Measurements from ENCODE around the gene NFKBIE. TPM values are rescaled to one million over a fixed set of nuclear protein-coding genes. Genes with fewer than 3 reads are reported as not detected.
"Not testable (repeated sequence)": the region's sequence is repeated elsewhere in the genome, so short reads cannot be mapped to it uniquely, and the experiment has no call there.

Gene NFKBIE
- polyA plus RNA-seq, 1 donor from 2014 or later, result 16.8 TPM

DNA sequence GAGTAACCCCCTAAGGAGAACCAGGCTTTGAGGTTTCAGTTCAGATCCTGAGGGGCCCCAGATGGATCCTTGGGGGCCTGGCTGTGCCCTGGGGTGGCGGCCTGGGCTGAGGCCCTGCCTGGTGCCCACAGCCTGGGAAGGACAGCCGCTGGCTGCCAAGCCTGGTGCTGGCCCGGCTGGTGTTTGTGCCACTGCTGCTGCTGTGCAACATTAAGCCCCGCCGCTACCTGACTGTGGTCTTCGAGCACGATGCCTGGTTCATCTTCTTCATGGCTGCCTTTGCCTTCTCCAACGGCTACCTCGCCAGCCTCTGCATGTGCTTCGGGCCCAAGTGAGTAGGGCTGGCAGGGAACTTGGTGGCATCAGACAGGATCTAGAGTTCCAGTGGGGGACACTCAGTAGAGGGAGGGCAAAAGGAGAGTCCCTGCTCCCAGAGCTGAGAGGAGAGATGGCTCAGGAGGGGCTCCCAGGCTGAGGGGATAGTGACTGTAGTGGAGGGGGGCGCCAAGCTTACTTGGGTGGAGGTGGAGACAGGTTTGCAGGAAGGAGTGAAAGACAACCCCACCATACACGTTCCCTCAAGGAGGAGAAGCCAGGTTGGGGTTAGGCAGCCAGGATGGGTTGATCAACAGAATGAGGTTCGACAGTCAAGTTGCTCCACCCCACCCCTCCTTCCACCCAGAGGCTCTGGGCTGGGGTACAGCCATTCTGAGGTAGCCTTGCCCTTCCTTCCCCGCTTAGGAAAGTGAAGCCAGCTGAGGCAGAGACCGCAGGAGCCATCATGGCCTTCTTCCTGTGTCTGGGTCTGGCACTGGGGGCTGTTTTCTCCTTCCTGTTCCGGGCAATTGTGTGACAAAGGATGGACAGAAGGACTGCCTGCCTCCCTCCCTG lies 32.4 kb downstream of the NFKBIE start:
- Histone ChIP-seq H4K20me1 (ENCODE audit: insufficient read depth) (no peaks in the 10 kb centered on the region), H3K9ac (ENCODE audit: low read length) (no peak overlapping the region), H3K27ac (ENCODE audit: low read length) (no peak overlapping the region), H3K9me2 (ENCODE audit: insufficient read depth, low read length) (no peaks in the 10 kb centered on the region), H3K4me3 (ENCODE audit: low read length) (no peak overlapping the region), H3F3A (ENCODE audit: insufficient read depth, low read length, poor library complexity, severe bottlenecking) (no peaks in the 10 kb centered on the region), H2AFZ (ENCODE audit: low read depth, low read length) (no peak overlapping the region), H3K79me2 (replicated peaks; ENCODE audit: insufficient read depth, low read length) (no peaks in the 10 kb centered on the region), H3K27me3 (ENCODE audit: insufficient read depth, low read depth, low read length) (no peaks in the 10 kb centered on the region), H3K36me3 (ENCODE audit: insufficient read depth, low read length) (no peaks in the 10 kb centered on the region), H3K9me3 (ENCODE audit: low read length) (no peaks in the 10 kb centered on the region), H3K4me2 (ENCODE audit: low read length) (no peak overlapping the region)
- TF ChIP-seq EP300 (conservative IDR thresholded peaks at IDR 0.05; ENCODE audit: poor library complexity, severe bottlenecking), result no peak
- TF ChIP-seq, protein P1, sequence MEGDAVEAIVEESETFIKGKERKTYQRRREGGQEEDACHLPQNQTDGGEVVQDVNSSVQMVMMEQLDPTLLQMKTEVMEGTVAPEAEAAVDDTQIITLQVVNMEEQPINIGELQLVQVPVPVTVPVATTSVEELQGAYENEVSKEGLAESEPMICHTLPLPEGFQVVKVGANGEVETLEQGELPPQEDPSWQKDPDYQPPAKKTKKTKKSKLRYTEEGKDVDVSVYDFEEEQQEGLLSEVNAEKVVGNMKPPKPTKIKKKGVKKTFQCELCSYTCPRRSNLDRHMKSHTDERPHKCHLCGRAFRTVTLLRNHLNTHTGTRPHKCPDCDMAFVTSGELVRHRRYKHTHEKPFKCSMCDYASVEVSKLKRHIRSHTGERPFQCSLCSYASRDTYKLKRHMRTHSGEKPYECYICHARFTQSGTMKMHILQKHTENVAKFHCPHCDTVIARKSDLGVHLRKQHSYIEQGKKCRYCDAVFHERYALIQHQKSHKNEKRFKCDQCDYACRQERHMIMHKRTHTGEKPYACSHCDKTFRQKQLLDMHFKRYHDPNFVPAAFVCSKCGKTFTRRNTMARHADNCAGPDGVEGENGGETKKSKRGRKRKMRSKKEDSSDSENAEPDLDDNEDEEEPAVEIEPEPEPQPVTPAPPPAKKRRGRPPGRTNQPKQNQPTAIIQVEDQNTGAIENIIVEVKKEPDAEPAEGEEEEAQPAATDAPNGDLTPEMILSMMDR (IDR thresholded peaks at IDR 0.05; ENCODE audit: poor library complexity, severe bottlenecking), result no peak
- no peak for TF ChIP-seq RAD21 (conservative IDR thresholded peaks at IDR 0.05)
- TF ChIP-seq EZH2 (IDR thresholded peaks at IDR 0.05; ENCODE audit: borderline replicate concordance, insufficient read depth, low read length, poor library complexity, severe bottlenecking), result no peak
- TF ChIP-seq TAF1 (IDR thresholded peaks at IDR 0.05; ENCODE audit: low read depth), result no peak
- TF ChIP-seq, protein P2, sequence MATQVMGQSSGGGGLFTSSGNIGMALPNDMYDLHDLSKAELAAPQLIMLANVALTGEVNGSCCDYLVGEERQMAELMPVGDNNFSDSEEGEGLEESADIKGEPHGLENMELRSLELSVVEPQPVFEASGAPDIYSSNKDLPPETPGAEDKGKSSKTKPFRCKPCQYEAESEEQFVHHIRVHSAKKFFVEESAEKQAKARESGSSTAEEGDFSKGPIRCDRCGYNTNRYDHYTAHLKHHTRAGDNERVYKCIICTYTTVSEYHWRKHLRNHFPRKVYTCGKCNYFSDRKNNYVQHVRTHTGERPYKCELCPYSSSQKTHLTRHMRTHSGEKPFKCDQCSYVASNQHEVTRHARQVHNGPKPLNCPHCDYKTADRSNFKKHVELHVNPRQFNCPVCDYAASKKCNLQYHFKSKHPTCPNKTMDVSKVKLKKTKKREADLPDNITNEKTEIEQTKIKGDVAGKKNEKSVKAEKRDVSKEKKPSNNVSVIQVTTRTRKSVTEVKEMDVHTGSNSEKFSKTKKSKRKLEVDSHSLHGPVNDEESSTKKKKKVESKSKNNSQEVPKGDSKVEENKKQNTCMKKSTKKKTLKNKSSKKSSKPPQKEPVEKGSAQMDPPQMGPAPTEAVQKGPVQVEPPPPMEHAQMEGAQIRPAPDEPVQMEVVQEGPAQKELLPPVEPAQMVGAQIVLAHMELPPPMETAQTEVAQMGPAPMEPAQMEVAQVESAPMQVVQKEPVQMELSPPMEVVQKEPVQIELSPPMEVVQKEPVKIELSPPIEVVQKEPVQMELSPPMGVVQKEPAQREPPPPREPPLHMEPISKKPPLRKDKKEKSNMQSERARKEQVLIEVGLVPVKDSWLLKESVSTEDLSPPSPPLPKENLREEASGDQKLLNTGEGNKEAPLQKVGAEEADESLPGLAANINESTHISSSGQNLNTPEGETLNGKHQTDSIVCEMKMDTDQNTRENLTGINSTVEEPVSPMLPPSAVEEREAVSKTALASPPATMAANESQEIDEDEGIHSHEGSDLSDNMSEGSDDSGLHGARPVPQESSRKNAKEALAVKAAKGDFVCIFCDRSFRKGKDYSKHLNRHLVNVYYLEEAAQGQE (IDR thresholded peaks at IDR 0.05; ENCODE audit: borderline replicate concordance), result no peak
- no peak for TF ChIP-seq POLR2AphosphoS5 (IDR thresholded peaks at IDR 0.05)
- TF ChIP-seq MXI1 (conservative IDR thresholded peaks at IDR 0.05; ENCODE audit: poor library complexity, severe bottlenecking), result no peak
- TF ChIP-seq SMC3 (conservative IDR thresholded peaks at IDR 0.05; ENCODE audit: poor library complexity), result no peak

DNA sequence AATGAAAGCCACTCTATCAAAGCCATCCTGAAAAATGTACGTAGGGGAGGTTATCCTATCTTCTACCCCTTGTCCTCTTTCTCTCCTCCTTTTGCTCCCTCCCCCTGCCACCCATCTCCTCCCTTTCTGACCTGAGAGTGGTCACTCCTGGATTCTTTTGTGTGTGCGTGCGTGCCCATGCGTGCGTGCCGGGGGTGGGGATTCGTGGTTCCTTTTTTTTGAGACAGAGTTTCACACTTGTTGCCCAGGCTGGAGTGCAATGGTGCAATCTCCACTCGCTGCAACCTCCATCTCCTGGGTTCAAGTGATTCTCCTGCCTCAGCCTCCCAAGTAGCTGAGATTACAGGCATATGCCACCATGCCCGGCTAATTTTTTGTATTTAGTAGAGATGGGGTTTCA lies 33.9 kb downstream of the NFKBIE start:
- H3K9ac ChIP-seq (ENCODE audit: low read length); H3K4me2 ChIP-seq (ENCODE audit: low read length); H3K36me3 ChIP-seq (ENCODE audit: insufficient read depth, low read length); H4K20me1 ChIP-seq (ENCODE audit: insufficient read depth); H3K27me3 ChIP-seq (ENCODE audit: insufficient read depth, low read depth, low read length); H3F3A ChIP-seq (ENCODE audit: insufficient read depth, low read length, poor library complexity, severe bottlenecking); H3K27ac ChIP-seq (ENCODE audit: low read length); H3K79me2 ChIP-seq (replicated peaks; ENCODE audit: insufficient read depth, low read length); H2AFZ ChIP-seq (ENCODE audit: low read depth, low read length); H3K4me3 ChIP-seq (ENCODE audit: low read length); H3K9me2 ChIP-seq (ENCODE audit: insufficient read depth, low read length); H3K9me3 ChIP-seq (ENCODE audit: low read length): not testable (repeated sequence)
